PFSK-1 (cell line): Measurements from ENCODE around the gene MARCHF9.

Source experiments
- FOXP2 ChIP-seq: optimal IDR thresholded peaks from 2 replicates; pipeline ENCODE3; 2011; ENCODE audit warnings: borderline replicate concordance, control low read depth, inconsistent platforms; ENCODE audit not compliant: insufficient read depth; ENCODE audit errors: extremely low read length, extremely low read depth
- POLR2AphosphoS5 ChIP-seq: IDR thresholded peaks from 2 replicates; pipeline ENCODE4 v1.6.1; 2012; ENCODE audit warnings: low read depth, mild to moderate bottlenecking, control low read depth, low read length, moderate library complexity
- SIN3A ChIP-seq: IDR thresholded peaks from 2 replicates; pipeline ENCODE4 v1.6.1; 2012; ENCODE audit warnings: mild to moderate bottlenecking, low read length, moderate library complexity, borderline replicate concordance; ENCODE audit not compliant: insufficient read depth
- TAF1 ChIP-seq: IDR thresholded peaks from 2 replicates; pipeline ENCODE4 v1.6.1; 2012; ENCODE audit warnings: low read length, control low read depth, borderline replicate concordance; ENCODE audit not compliant: insufficient read depth
- TF ChIP-seq, protein P1 (sequence below), 2 experiments: IDR thresholded peaks; 2 replicates each; pipeline versions ENCODE4 v1.6.1 to v1.8.0; 2011 to 2012; ENCODE audit warnings: low read depth in 2 of 2, low read length in 2 of 2, control low read depth in 1 of 2, inconsistent platforms in 1 of 2, mild to moderate bottlenecking in 1 of 2, moderate library complexity in 1 of 2; ENCODE audit not compliant: insufficient read depth in 1 of 2

The MARCHF9 gene

DNA sequence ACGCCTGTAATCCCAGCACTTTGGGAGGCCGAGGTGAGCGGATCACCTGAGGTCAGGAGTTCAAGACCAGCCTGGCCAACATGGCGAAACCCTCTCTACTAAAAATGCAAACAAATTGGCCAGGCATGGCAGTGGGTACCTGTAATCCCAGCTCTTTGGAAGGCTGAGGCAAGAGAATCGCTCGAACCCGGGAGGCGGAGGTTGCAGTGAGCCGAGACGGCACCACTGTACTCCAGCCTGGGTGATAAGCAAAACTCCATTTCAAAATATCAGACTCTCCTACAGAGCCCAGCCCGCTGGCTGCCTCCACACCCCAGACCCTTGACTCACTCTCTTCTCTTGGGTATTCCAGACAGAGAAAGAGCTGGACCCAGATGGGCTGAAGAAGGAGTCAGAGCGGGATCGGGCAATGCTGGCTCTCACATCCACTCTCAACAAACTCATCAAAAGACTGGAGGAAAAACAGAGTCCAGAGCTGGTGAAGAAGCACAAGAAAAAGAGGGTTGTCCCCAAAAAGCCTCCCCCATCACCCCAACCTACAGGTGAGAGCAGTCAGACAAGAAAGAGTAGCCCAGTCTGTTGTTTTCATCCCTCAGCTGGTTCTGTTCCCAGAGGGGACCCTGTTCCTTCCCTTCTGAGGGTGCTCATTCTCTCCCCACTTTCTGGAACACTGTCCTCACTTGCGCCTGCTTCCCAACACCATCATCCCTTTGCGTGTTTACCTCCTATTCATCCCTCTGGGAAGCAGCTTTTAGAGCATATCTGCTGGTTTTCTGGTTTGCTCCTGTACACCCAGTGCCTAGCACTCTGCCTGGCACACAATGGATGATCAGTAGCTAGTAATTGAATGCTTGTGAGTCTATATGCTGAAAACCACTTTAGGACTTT, 36.0 kb upstream of the MARCHF9 start:
- TF ChIP-seq, protein P1, sequence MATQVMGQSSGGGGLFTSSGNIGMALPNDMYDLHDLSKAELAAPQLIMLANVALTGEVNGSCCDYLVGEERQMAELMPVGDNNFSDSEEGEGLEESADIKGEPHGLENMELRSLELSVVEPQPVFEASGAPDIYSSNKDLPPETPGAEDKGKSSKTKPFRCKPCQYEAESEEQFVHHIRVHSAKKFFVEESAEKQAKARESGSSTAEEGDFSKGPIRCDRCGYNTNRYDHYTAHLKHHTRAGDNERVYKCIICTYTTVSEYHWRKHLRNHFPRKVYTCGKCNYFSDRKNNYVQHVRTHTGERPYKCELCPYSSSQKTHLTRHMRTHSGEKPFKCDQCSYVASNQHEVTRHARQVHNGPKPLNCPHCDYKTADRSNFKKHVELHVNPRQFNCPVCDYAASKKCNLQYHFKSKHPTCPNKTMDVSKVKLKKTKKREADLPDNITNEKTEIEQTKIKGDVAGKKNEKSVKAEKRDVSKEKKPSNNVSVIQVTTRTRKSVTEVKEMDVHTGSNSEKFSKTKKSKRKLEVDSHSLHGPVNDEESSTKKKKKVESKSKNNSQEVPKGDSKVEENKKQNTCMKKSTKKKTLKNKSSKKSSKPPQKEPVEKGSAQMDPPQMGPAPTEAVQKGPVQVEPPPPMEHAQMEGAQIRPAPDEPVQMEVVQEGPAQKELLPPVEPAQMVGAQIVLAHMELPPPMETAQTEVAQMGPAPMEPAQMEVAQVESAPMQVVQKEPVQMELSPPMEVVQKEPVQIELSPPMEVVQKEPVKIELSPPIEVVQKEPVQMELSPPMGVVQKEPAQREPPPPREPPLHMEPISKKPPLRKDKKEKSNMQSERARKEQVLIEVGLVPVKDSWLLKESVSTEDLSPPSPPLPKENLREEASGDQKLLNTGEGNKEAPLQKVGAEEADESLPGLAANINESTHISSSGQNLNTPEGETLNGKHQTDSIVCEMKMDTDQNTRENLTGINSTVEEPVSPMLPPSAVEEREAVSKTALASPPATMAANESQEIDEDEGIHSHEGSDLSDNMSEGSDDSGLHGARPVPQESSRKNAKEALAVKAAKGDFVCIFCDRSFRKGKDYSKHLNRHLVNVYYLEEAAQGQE (IDR thresholded peaks at IDR 0.05; ENCODE audit: insufficient read depth in 1 of 2, low read depth in 2 of 2, low read length in 2 of 2): no peak
- TF ChIP-seq SIN3A (no peak), TAF1 (no peak), FOXP2 (no peak), POLR2AphosphoS5 (no peak)

DNA sequence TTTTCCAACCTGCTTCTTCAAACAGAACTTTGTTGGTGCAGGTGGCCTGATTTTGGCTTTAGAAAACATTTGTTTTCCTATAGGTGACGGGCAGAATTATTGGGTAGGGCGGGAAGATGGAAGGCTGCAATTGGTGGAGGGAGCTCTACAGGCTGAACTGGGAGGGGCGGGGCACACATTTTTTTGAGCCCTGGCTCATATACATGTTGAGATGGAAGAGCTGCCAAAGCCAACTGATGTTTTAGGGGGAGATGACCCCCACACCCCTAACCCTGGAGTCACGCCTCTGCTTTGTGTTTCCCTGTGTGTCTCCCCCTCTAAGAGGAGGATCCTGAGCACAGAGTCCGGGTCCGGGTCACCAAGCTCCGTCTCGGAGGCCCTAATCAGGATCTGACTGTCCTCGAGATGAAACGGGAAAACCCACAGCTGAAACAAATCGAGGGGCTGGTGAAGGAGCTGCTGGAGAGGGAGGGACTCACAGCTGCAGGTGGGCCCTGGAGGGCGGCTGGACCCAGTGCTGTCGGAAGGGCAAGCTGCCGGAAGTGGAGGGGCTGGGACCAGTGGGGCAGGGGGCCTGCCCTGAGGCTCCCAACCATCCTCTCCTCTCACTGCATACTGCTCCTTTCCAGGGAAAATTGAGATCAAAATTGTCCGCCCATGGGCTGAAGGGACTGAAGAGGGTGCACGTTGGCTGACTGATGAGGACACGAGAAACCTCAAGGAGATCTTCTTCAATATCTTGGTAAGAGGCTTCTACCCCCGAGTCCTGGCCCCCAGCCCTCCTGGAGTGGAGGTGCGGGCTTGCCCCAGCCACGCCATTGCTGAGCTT, 34.9 kb upstream of the MARCHF9 start:
- TF ChIP-seq, protein P1 (IDR thresholded peaks at IDR 0.05; ENCODE audit: insufficient read depth in 1 of 2, low read depth in 2 of 2, low read length in 2 of 2): no peak
- TF ChIP-seq TAF1 (no peak), SIN3A (no peak), POLR2AphosphoS5 (no peak), FOXP2 (no peak)

DNA sequence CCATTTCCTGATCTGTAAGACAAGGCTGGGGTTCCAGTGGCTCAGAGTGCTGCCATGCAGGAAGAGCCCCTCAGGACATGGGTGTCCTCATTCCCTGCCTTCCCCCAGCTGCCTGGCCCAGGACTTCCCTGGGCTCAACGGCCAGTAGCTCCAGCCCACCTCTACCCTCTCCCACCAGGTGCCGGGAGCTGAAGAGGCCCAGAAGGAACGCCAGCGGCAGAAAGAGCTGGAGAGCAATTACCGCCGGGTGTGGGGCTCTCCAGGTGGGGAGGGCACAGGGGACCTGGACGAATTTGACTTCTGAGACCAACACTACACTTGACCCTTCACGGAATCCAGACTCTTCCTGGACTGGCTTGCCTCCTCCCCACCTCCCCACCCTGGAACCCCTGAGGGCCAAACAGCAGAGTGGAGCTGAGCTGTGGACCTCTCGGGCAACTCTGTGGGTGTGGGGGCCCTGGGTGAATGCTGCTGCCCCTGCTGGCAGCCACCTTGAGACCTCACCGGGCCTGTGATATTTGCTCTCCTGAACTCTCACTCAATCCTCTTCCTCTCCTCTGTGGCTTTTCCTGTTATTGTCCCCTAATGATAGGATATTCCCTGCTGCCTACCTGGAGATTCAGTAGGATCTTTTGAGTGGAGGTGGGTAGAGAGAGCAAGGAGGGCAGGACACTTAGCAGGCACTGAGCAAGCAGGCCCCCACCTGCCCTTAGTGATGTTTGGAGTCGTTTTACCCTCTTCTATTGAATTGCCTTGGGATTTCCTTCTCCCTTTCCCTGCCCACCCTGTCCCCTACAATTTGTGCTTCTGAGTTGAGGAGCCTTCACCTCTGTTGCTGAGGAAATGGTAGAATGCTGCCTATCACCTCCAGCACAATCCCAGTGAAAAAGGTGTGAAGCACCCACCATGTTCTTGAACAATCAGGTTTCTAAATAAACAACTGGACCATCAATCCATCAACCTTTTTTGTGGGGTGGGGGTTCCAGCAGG, 34.0 kb upstream of the MARCHF9 start:
- TF ChIP-seq POLR2AphosphoS5 (no peak), FOXP2 (no peak), SIN3A (no peak), TAF1 (no peak)
- TF ChIP-seq, protein P1 (IDR thresholded peaks at IDR 0.05; ENCODE audit: insufficient read depth in 1 of 2, low read depth in 2 of 2, low read length in 2 of 2): no peak

DNA sequence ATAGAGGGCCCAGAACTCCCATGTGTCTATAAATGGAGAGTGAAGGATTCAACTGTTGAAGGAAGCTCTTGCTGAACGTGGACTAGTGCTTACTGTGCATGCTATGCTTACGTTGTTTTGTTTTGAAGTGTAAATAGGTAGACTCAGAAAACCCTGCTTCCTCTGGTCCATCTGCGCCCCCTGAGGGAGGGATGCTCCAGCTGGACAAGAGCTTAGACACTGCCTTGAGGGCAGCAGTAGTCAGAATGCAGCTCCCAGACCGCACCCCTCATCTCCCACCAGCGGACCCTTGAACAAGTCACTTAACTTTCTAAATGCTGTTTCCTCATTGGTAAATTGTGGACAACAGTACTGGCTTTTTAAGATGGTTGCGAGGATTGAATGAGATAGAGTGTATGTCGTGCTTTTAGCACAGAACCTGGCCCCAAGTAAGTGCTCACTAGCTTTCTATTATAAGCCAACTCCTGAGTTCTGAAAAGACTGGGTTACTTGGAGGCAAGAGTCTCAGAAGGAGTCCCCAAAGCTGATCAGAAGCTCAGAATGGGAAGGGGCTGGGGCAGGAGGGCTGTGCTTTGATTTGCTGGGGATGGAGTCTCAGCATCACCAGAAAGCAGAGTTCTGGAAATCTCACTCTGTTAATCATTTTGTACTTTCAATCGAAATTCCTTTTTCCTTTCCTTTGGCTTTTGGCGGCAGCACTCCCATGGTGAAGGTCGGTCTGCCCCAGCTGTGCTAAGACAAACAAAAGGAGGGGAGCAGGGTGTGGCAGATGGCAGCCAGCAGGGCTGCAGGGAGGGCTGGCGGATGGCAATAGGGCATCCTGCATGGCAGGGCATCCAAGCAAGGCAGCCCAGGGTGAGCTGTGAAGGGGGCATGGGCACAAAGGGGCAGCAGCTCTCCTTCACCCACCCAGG, 31.9 kb upstream of the MARCHF9 start:
- TF ChIP-seq SIN3A (no peak), POLR2AphosphoS5 (no peak), TAF1 (no peak), FOXP2 (no peak)
- TF ChIP-seq, protein P1 (IDR thresholded peaks at IDR 0.05; ENCODE audit: insufficient read depth in 1 of 2, low read depth in 2 of 2, low read length in 2 of 2): no peak
